Epithelial cell of proximal tubule (primary cell): ENCODE results near the gene INO80C. TPM values are rescaled to one million over a fixed set of nuclear protein-coding genes. Genes with fewer than 3 reads are reported as not detected.

Experiments
- DNase-seq: peaks from one replicate; pipeline ENCODE4 v3.0.0-alpha.2; 2011; ENCODE audit warnings: low read depth
- H3K4me3 ChIP-seq: 2 replicates; pipeline ENCODE4 v1.5.1; 2011; ENCODE audit warnings: low read depth, mild to moderate bottlenecking, low read length
- CTCF ChIP-seq: conservative IDR thresholded peaks from 2 replicates; pipeline ENCODE4 v1.5.1; 2012; ENCODE audit warnings: low read depth, mild to moderate bottlenecking, low read length
- total RNA-seq: library from RNA; depleted of rRNA; stranded (reverse); fragments of >200 nt; gene quantifications from 2 replicates; pipeline ENCODE4 v1.2.3, GENCODE V29; 2015

INO80C gene
- total RNA-seq, 1 donor from 2014 or later = 8.3 TPM

DNA sequence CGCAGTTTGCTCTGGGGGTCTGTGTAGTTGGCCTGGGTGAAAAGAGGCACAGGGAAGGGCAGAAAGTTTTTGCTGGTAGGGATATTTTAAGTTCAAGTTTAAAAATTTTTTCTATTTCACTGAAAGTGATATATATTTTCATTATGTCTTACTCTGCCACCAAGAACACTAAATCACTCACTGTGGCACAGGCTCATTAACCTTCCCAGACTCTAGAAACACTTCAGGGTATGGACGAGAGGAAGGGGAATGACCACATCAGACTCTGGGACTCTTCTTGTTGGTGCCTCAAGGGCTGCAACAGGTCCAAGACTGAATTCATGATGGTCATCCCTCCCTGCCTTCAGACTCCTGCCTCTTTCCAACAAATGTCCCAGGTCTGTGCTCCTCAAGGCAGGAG, 29.0 kb downstream of the INO80C start:
- no peak for TF ChIP-seq CTCF
- no peak for DNase-seq
- no peak overlapping the region for H3K4me3 ChIP-seq

DNA sequence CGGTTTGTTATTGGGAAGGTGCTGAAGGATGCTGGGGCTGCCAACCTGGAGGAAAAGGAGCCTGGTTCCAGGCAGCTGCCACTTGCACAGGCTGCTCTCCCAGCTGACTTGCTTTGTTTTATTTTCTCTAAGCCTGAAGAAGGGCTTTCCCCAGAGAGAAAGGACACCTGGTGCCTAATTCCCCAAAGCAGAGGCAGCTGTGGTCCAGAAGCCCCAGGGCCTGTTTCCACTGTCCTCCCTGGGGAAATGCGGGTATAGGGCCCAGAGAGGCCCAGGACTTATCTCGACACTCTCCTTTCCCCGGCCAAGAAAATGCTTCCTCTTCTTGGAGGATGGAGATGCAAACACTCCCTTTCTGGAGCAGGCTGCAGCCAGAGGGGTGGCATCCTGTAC, 30.1 kb downstream of the INO80C start:
- TF ChIP-seq CTCF = no peak
- no peak for DNase-seq
- H3K4me3 ChIP-seq = no peak overlapping the region

DNA sequence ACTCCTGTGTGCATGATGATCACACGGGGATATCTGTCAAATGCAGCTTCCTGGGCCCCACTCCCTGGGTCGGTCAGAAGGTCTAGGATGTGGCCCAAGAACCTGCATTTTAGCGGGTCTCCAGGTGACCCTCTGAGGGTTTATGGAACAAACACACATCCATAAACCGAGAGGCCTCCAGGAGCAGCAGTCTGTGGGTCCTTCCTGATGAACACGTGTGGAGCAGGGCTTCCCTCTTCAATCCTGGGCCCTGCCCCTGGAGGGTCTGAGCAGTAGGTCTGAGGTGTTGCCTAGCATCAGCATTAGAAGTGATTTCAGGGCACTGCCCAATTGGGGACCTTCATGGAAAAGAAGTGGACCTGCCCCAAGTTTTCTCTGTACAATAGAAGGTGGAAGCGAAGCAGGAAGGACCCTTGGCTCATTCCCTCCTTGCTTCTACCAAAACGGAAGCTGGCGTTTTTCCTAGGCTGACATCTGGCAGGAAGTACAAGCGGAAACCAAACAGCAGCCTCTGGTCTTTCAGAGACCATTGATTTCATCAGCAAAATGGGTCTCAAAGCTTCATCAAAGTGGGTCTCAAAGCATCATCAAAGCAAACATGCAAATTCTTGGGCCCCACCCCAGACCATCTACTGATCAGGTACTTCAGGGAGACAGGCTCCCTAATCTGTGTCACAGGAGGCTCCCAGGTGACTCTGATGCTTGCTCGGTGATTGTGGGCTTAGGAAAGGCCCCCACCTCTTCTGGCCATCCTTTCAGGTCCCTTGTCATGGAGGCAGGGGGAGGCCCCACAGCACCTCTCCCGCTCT, 30.7 kb downstream of the INO80C start:
- TF ChIP-seq CTCF = no peak
- no peak for DNase-seq
- no peak overlapping the region for H3K4me3 ChIP-seq

DNA sequence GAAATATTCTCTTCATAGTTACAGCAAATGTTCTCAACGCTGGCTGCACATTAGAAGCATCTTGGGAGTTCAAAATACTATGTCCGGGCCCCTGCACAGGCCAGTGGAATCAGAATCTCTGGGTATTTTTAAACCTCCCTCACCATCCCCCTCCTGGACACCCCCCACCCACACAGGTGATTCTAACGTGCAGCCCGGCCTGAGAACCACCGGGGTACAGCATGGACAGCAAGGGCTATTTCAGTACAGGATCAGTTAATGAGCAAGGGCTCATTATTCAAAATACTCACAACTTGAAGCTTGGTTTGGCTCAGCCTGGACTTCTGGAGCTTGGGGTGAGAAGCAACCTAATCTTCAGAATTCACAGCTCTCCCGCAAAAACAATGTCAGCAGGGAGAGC, 31.4 kb downstream of the INO80C start:
- no peak overlapping the region for H3K4me3 ChIP-seq
- no peak for DNase-seq
- no peak for TF ChIP-seq CTCF

- TF ChIP-seq CTCF = no peak
- no peak for DNase-seq
- H3K4me3 ChIP-seq = no peak overlapping the region
These were observed 32.4 kb downstream of the INO80C start for GRCh38 chr18:35465329-35465728.

DNA sequence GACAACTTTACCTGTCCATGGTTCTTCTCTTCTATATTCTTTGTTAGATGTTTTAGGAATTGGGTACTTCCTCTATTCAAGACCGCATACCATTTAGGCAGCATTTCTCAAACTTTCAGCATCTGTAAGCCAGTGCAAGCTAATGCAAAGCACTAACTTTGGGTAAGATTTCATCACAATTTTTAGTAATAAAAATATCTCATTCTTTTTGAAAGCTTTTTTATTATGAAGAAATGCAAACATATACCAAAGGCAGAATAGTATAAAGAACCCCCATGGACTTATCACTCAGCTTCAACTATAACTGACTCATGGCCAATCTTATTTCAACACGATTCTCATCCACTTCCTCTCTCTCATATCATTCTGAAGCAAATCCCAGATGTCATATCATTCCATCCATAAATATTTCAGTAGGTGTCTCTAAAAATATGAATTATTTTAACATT, 32.9 kb downstream of the INO80C start:
- TF ChIP-seq CTCF = no peak
- H3K4me3 ChIP-seq = no peak overlapping the region
- DNase-seq = no peak

- no peak for DNase-seq
- no peak for TF ChIP-seq CTCF
- no peak overlapping the region for H3K4me3 ChIP-seq
These were observed 33.9 kb downstream of the INO80C start for GRCh38 chr18:35463827-35464226.
